K562 (cell line): ENCODE data around the gene TBC1D1. TPM values are rescaled to one million over a fixed set of nuclear protein-coding genes. Genes with fewer than 3 reads are reported as not detected.

Experiments used
- BRF1 ChIP-seq: IDR thresholded peaks from 3 replicates; pipeline ENCODE4 v1.6.1; 2011; ENCODE audit warnings: borderline replicate concordance, mild to moderate bottlenecking; ENCODE audit not compliant: insufficient read length; ENCODE audit errors: extremely low read depth
- C11orf30 ChIP-seq: fragments of 450-650 bp; IDR thresholded peaks from 2 replicates; pipeline ENCODE4 v1.6.1; 2016; ENCODE audit warnings: low read depth, mild to moderate bottlenecking
- CBX1 ChIP-seq: sonication (generic); IDR thresholded peaks from 2 replicates; pipeline ENCODE4 v1.6.1; 2016; ENCODE audit warnings: antibody characterized with exemption, low read depth, mild to moderate bottlenecking
- CBX3 ChIP-seq, 2 experiments: IDR thresholded peaks; 1 replicate in 1 of 2; 2 replicates in 1 of 2; pipeline ENCODE4 v1.6.1; 2012; ENCODE audit warnings: inconsistent platforms in 2 of 2, low read length in 2 of 2, borderline replicate concordance in 1 of 2, control low read depth in 1 of 2
- COPS2 ChIP-seq: fragments of 450-650 bp; conservative IDR thresholded peaks from 2 replicates; pipeline ENCODE4 v1.6.1; 2016; ENCODE audit warnings: mild to moderate bottlenecking, moderate library complexity
- E2F5 ChIP-seq: sonication (generic); formaldehyde crosslinking; IDR thresholded peaks from 2 replicates; pipeline ENCODE4 v1.8.0; 2022; ENCODE audit warnings: mild to moderate bottlenecking, missing genetic modification reagents
- FOXA1 ChIP-seq: fragments of 450-650 bp; IDR thresholded peaks from 2 replicates; pipeline ENCODE4 v1.6.1; 2016; ENCODE audit warnings: mild to moderate bottlenecking, borderline replicate concordance
- HDGF ChIP-seq: fragments of 450-650 bp; IDR thresholded peaks from 2 replicates; pipeline ENCODE4 v1.6.1; 2016
- ILF3 ChIP-seq: fragments of 450-650 bp; IDR thresholded peaks from 2 replicates; pipeline ENCODE4 v1.6.1; 2018; ENCODE audit warnings: antibody characterized with exemption, mild to moderate bottlenecking, moderate library complexity, borderline replicate concordance
- MCM3 ChIP-seq: fragments of 450-650 bp; IDR thresholded peaks from 2 replicates; pipeline ENCODE4 v1.6.1; 2016
- NFXL1 ChIP-seq: fragments of 450-650 bp; formaldehyde crosslinking; IDR thresholded peaks from 2 replicates; pipeline ENCODE4 v1.4.0; 2021; ENCODE audit warnings: mild to moderate bottlenecking
- NUFIP1 ChIP-seq: fragments of 450-650 bp; IDR thresholded peaks from 2 replicates; pipeline ENCODE4 v1.6.1; 2018; ENCODE audit not compliant: partially characterized antibody
- PTRF ChIP-seq: fragments of 450-650 bp; IDR thresholded peaks from 2 replicates; pipeline ENCODE4 v1.6.1; 2016; ENCODE audit warnings: mild to moderate bottlenecking, missing genetic modification characterization, missing compliant biosample characterization
- SIRT6 ChIP-seq: IDR thresholded peaks from one replicate; pipeline ENCODE4 v1.6.1; 2012; ENCODE audit warnings: low read depth, mild to moderate bottlenecking, control low read depth, inconsistent platforms, low read length, moderate library complexity
- SREBF1 ChIP-seq: fragments of 150-350 bp; IDR thresholded peaks from 2 replicates; pipeline ENCODE4 v1.6.1; 2014; ENCODE audit warnings: antibody characterized with exemption, low read depth, low read length, borderline replicate concordance
- TCF3 ChIP-seq: sonication (generic); formaldehyde crosslinking; IDR thresholded peaks from 2 replicates; pipeline ENCODE4 v1.4.0; 2020; ENCODE audit warnings: mild to moderate bottlenecking, missing genetic modification reagents
- TFAP4 ChIP-seq: sonication (generic); formaldehyde crosslinking; IDR thresholded peaks from 2 replicates; pipeline ENCODE4 v1.8.0; 2022; ENCODE audit warnings: missing genetic modification reagents, mild to moderate bottlenecking, moderate library complexity, borderline replicate concordance
- TFE3 ChIP-seq: fragments of 450-650 bp; formaldehyde crosslinking; IDR thresholded peaks from 2 replicates; pipeline ENCODE4 v1.4.0; 2020; ENCODE audit warnings: mild to moderate bottlenecking, mixed read lengths
- THAP12 ChIP-seq: fragments of 250-450 bp; sonication (Bioruptor Pico); IDR thresholded peaks from 2 replicates; pipeline ENCODE4 v1.9.0; 2021; ENCODE audit warnings: mild to moderate bottlenecking, inconsistent platforms
- ZBTB17 ChIP-seq: fragments of 450-650 bp; formaldehyde crosslinking; IDR thresholded peaks from 2 replicates; pipeline ENCODE4 v1.4.0; 2020; ENCODE audit warnings: mild to moderate bottlenecking
- ZFP30 ChIP-seq: fragments of 250-450 bp; sonication (Bioruptor Pico); IDR thresholded peaks from 2 replicates; pipeline ENCODE4 v1.8.0; 2022; ENCODE audit warnings: moderate library complexity, mild to moderate bottlenecking, inconsistent platforms, borderline replicate concordance
- ZFP91 ChIP-seq: sonication (generic); formaldehyde crosslinking; IDR thresholded peaks from 2 replicates; pipeline ENCODE4 v1.8.0; 2022; ENCODE audit warnings: mild to moderate bottlenecking, missing genetic modification reagents
- polyA plus RNA-seq, 8 experiments: library from polyadenylated mRNA; depleted of rRNA in 4 of 8; stranded (reverse) in 5 of 8; unstranded in 3 of 8; fragments of >200 nt; fragmentation: Nextera tagmentation in 2 of 8; fragmentation: Illumina TruSeq in 1 of 8; extraction: Ambion mirVana in 2 of 8; extraction: Trizol in 1 of 8; gene quantifications; 2 replicates each; pipeline versions ENCODE4 v1.2.1 to v1.2.3, GENCODE V29; 2011 to 2014; ENCODE audit warnings: inconsistent platforms in 1 of 8, missing spikeins in 1 of 8
- total RNA-seq, 7 experiments: library from RNA; depleted of rRNA in 6 of 7; stranded (reverse); fragments of >200 nt in 6 of 7; fragmentation: Illumina TruSeq in 2 of 7; extraction: Trizol in 2 of 7; gene quantifications; 2 replicates each; pipeline versions ENCODE4 v1.2.1 to v1.2.3, GENCODE V29; 2011 to 2021; ENCODE audit warnings: low replicate concordance in 1 of 7

Gene TBC1D1
- total and polyA plus RNA-seq, 9 of the 15 experiments (the other 6 are each of a cell fraction or from before 2014, with no cell fraction given) = 0.59 to 14.2 (median 8.8) TPM

- TF ChIP-seq THAP12 (CRISPR knock-in tag) = no peak
- TF ChIP-seq ZFP30 (CRISPR knock-in tag) = no peak
- TF ChIP-seq BRF1 = no peak
- no peak for TF ChIP-seq PTRF
- TF ChIP-seq SIRT6 = no peak
- TF ChIP-seq E2F5 (CRISPR knock-in tag) = no peak
- TF ChIP-seq CBX3 (IDR thresholded peaks at IDR 0.05; ENCODE audit: borderline replicate concordance in 1 of 2, low read length in 2 of 2) = no peak
- no peak for TF ChIP-seq C11orf30
- TF ChIP-seq FOXA1 = no peak
- TF ChIP-seq HDGF = no peak
- 0 out of 2 replicates have a peak, but pooled peaks have one; percentile 20 for TF ChIP-seq ZBTB17 (CRISPR knock-in tag)
- no peak for TF ChIP-seq SREBF1
- no peak for TF ChIP-seq MCM3
- TF ChIP-seq ILF3 = no peak
- TF ChIP-seq TCF3 (CRISPR knock-in tag) = no peak
- TF ChIP-seq ZFP91 (CRISPR knock-in tag) = no peak
- no peak for TF ChIP-seq NUFIP1
- no peak for TF ChIP-seq NFXL1
- TF ChIP-seq CBX1 = no peak
- TF ChIP-seq TFE3 (CRISPR knock-in tag) = no peak
- no peak for TF ChIP-seq COPS2
- TF ChIP-seq TFAP4 (CRISPR knock-in tag) = peak; percentile 67; the same call in 1 of the 2 replicates
Observed at GRCh38 chr4:37977471-37978247, 86.8 kb downstream of the TBC1D1 start (continued).
